ENCODE measurements around the gene MAGI2. TPM values are rescaled to one million over a fixed set of nuclear protein-coding genes. Genes with fewer than 3 reads are reported as not detected.

MAGI2 gene
- total RNA-seq, 1 experiment from 2014 or later: 14.3 TPM

DNA sequence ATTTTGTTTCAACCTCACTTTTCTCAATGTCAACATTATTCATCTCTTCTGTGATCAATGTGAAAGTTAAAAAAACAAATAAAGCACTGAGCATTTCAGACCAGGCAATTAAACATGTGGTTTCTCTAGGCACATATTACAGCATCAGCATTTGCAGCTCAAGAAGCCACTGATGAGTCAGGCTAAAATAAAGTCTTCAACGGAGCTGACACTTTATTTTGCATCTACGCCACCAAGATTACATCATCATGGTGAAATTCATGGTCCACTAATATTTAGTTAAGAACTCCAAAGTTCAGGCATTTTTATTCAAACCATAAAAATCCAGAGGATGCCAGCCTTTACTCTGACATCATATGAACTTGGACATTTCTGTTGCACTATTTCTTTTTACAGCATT, 33.0 kb downstream of the MAGI2 start:
- Histone ChIP-seq H4K91ac (ENCODE audit: insufficient read length, low read depth, low read length) (no peak overlapping the region), H3K4ac (ENCODE audit: low read depth, low read length) (no peak overlapping the region), H3K23me2 (ENCODE audit: insufficient read length, low read depth, low read length, poor library complexity, severe bottlenecking) (no peaks in the 10 kb centered on the region), H3K27ac (ENCODE audit: insufficient read length, low read depth, low read length) (no peak overlapping the region), H3K79me1 (ENCODE audit: insufficient read depth, low read depth, low read length, poor library complexity, severe bottlenecking) (no peaks in the 10 kb centered on the region), H2BK120ac (ENCODE audit: low read depth, low read length, poor library complexity, severe bottlenecking) (no peak overlapping the region), H2BK20ac (ENCODE audit: low read depth, low read length, poor library complexity, severe bottlenecking) (no peak overlapping the region), H3K56ac (ENCODE audit: insufficient read length, low read depth, low read length) (no peak overlapping the region), H3K27me3 (ENCODE audit: insufficient read depth, low read length) (no peaks in the 10 kb centered on the region), H3K4me2 (ENCODE audit: insufficient read depth, insufficient read length, low read length) (no peak overlapping the region), H3T11ph (ENCODE audit: low read length) (no peak overlapping the region), H3K4me1 (ENCODE audit: insufficient read depth, low read length) (no peaks in the 10 kb centered on the region), H3K23ac (ENCODE audit: insufficient read length, low read depth, low read length) (no peak overlapping the region), H2BK5ac (ENCODE audit: insufficient read length, low read length) (no peak overlapping the region), H2AK5ac (ENCODE audit: insufficient read length, low read length) (no peak overlapping the region), H3K9ac (ENCODE audit: extremely low read depth, insufficient read length, low read length) (no peak overlapping the region), H3K14ac (ENCODE audit: insufficient read depth, low read length) (no peak overlapping the region), H2BK15ac (ENCODE audit: low read depth, low read length) (no peak overlapping the region), H4K5ac (ENCODE audit: insufficient read length, low read depth, low read length) (no peak overlapping the region), H3K18ac (ENCODE audit: insufficient read length, low read depth, low read length) (no peak overlapping the region), H4K8ac (replicated peaks; ENCODE audit: insufficient read length, low read depth, low read length) (no peak overlapping the region), H2AFZ (ENCODE audit: low read length) (no peak overlapping the region), H4K20me1 (ENCODE audit: control insufficient read depth, insufficient read depth, insufficient read length) (no peaks in the 10 kb centered on the region), H2BK12ac (ENCODE audit: insufficient read length, low read depth, low read length) (no peak overlapping the region), H3K79me2 (ENCODE audit: insufficient read depth, low read length) (no peaks in the 10 kb centered on the region), H3K9me3 (ENCODE audit: control insufficient read depth, low read depth, low read length) (no peaks in the 10 kb centered on the region)
- H3K36me3 Mint-ChIP-seq (ENCODE audit: insufficient read depth in 1 of 3, low read depth in 3 of 3): no peaks in the 10 kb centered on the region
- WGBS (ENCODE audit: extremely low coverage, insufficient read length, low lambda C conversion rate): no CpG with 5 or more reads among the region's 2 CpGs
- H3K4me3 Mint-ChIP-seq: no peak overlapping the region
- no peak overlapping the region for H3K27ac Mint-ChIP-seq
- no peak for DNase-seq
- no peak for TF ChIP-seq CTCF (conservative IDR thresholded peaks at IDR 0.05)
- no peaks in the 10 kb centered on the region for H3K4me1 Mint-ChIP-seq
- H3K9me3 Mint-ChIP-seq: no peaks in the 10 kb centered on the region; a peak in 1 of 5 replicates
- no peaks in the 10 kb centered on the region; the same call in 1 of the 2 replicates for H3K27me3 Mint-ChIP-seq (ENCODE audit: low read depth)
